Mucosa of descending colon (tissue), 3 donors: ENCODE results near the gene ILDR2. TPM values are rescaled to one million over a fixed set of nuclear protein-coding genes. Genes with fewer than 3 reads are reported as not detected.

Experiments used
- ATAC-seq: fragments of 200-7000 bp; cut with Tn5 transposase; one replicate; pipeline ENCODE4 v1.9.1; 2020; ENCODE audit warnings: mild to moderate bottlenecking, moderate library complexity
- DNase-seq, 3 donors: peaks; one replicate each; pipeline ENCODE4 v3.0.0-alpha.2; 2020
- H3K36me3 ChIP-seq: fragments of 200-600 bp; one replicate; pipeline ENCODE4 v1.8.0; 2021; ENCODE audit warnings: low read depth, mild to moderate bottlenecking
- H3K4me1 ChIP-seq: fragments of 200-600 bp; one replicate; pipeline ENCODE4 v1.8.0; 2021; ENCODE audit warnings: low read depth, mild to moderate bottlenecking
- H3K4me3 ChIP-seq: fragments of 200-600 bp; one replicate; pipeline ENCODE4 v1.8.0; 2021; ENCODE audit warnings: mild to moderate bottlenecking
- H3K9me3 ChIP-seq: fragments of 200-600 bp; one replicate; pipeline ENCODE4 v1.8.0; 2021; ENCODE audit warnings: mild to moderate bottlenecking
- CTCF ChIP-seq: fragments of 200-600 bp; IDR thresholded peaks from one replicate; pipeline ENCODE4 v1.8.0; 2022; ENCODE audit warnings: antibody characterized with exemption, mild to moderate bottlenecking
- intact Hi-C, 2 donors: fragments of 100-400 bp; cut with DNase I in 1 of 2; cut with micrococcal nuclease in 1 of 2; formaldehyde crosslinking; loops; one replicate each; pipeline versions ENCODE4 v1.11.0 to v1.11.1; 2022; cut with DNase I, micrococcal nuclease
- total RNA-seq, 3 donors: library from RNA; stranded (reverse); fragmentation: NEBNext Ultra II Directional in 2 of 3; extraction: Animal tissue kit (Norgen Biotek cat#: 25700) in 2 of 3; gene quantifications; one replicate each; pipeline versions ENCODE4 v1.2.1 to v1.2.4, GENCODE V29; 2021 to 2023
- donor health status: DM: no; HTN: no; CAD: no; lungs with moderate emphysema.
- donor health status: DM: no; HTN: no; CAD: no.
- donor health status: DM: no; HTN: yes; CAD: no.

ILDR2 gene
- total RNA-seq, 3 donors from 2014 or later = 0.46 to 7.3 (median 0.52) TPM

- no peak for ATAC-seq
- H3K4me3 ChIP-seq = no peak overlapping the region
- H3K4me1 ChIP-seq = no peaks in the 10 kb centered on the region
- no peak for DNase-seq
- H3K36me3 ChIP-seq = no peaks in the 10 kb centered on the region
- H3K9me3 ChIP-seq = no peaks in the 10 kb centered on the region
- intact Hi-C loops = no loop called here
- TF ChIP-seq CTCF = no peak
Measured at GRCh38 chr1:166953491-166953890, 21.8 kb downstream of the ILDR2 start.

GRCh38 chr1:166952002-166952746, 23.2 kb downstream of the ILDR2 start:
- intact Hi-C loops = no loop called here
- Histone ChIP-seq H3K36me3 (no peaks in the 10 kb centered on the region), H3K4me1 (no peaks in the 10 kb centered on the region), H3K4me3 (no peak overlapping the region), H3K9me3 (no peaks in the 10 kb centered on the region)
- no peak for TF ChIP-seq CTCF
- ATAC-seq = peak; percentile 35
- DNase-seq = peak in 1 of 3 donors; percentile 17

GRCh38 chr1:166951050-166951449, 24.3 kb downstream of the ILDR2 start:
- no peak for ATAC-seq
- intact Hi-C loops = no loop called here
- no peak for TF ChIP-seq CTCF
- no peak for DNase-seq
- H3K4me3 ChIP-seq = no peak overlapping the region
- no peaks in the 10 kb centered on the region for H3K36me3 ChIP-seq
- H3K9me3 ChIP-seq = no peaks in the 10 kb centered on the region
- no peaks in the 10 kb centered on the region for H3K4me1 ChIP-seq

- H3K4me1 ChIP-seq = no peaks in the 10 kb centered on the region
- TF ChIP-seq CTCF = no peak
- no peak for DNase-seq
- H3K9me3 ChIP-seq = no peaks in the 10 kb centered on the region
- no peak overlapping the region for H3K4me3 ChIP-seq
- H3K36me3 ChIP-seq = no peaks in the 10 kb centered on the region
- intact Hi-C loops = no loop called here
- ATAC-seq = no peak
Measured at GRCh38 chr1:166950156-166950555, 25.2 kb downstream of the ILDR2 start.

GRCh38 chr1:166948856-166949350, 26.4 kb downstream of the ILDR2 start:
- ATAC-seq = no peak

More at GRCh38 chr1:166948856-166949350, 26.4 kb downstream of the ILDR2 start:
- TF ChIP-seq CTCF = no peak
- no peaks in the 10 kb centered on the region for H3K36me3 ChIP-seq
- intact Hi-C loops = no loop called here
- no peaks in the 10 kb centered on the region for H3K9me3 ChIP-seq
- H3K4me3 ChIP-seq = no peak overlapping the region
- no peaks in the 10 kb centered on the region for H3K4me1 ChIP-seq
- no peak for DNase-seq
